ENCODE results near the gene RABGAP1L.
"Not testable (repeated sequence)": the region's sequence is repeated elsewhere in the genome, so short reads cannot be mapped to it uniquely, and the experiment has no call there.

Gene RABGAP1L

DNA sequence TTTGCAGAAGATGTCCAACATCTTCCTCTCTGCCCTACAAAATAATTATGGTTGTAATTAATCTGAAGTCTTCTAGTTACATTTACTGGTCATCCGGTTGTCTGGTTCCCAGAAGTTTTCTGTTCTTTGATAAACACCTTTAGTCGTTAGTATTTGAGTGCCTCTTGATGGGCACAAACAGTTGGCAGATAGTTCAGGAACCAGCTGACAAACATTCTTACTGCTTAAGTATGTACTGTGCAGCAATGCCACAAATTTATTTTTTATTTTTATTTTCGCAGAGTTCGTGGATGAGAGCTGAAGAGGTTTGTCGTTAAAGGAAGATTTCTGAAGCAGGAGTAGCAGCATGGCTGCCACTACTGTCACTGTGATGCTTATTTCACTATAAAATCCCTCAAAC lies 84.7 kb downstream of the RABGAP1L start:
- no peak for DNase-seq (ENCODE audit: low read depth)
- in situ Hi-C loops (cut with HindIII; ENCODE audit: low sequenced_read_pairs), result no loop called here
- no peak for TF ChIP-seq CTCF (IDR thresholded peaks at IDR 0.05; ENCODE audit: low read depth, low read length, missing control alignments)
- no peak overlapping the region for H3K4me3 ChIP-seq (ENCODE audit: low read depth, low read length)

GRCh38 chr1:174247472-174247871 lies 88.2 kb downstream of the RABGAP1L start:
- no peak overlapping the region for H3K4me3 ChIP-seq (ENCODE audit: low read depth, low read length)
- DNase-seq (ENCODE audit: low read depth), result no peak
- in situ Hi-C loops (cut with HindIII; ENCODE audit: low sequenced_read_pairs), result no loop called here
- TF ChIP-seq CTCF (IDR thresholded peaks at IDR 0.05; ENCODE audit: low read depth, low read length, missing control alignments), result no peak

DNA sequence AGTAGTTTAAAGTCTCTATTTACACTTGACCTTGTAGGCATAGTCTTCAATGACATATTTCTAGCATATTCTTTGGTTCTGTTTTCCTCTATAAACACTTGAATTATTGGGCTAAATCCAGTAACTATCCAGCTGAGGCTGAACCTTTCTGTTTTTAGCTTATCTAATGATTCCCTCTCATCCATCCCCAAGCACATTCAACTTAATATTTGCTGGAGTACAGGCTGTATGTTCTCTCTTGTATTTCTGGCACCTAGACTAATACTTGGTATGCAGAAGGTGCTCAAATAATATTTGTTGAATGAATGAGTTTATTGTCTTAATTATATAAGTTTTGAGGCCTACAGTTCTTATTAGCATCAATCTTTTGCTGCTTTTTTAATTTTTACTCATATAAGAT lies 88.7 kb downstream of the RABGAP1L start:
- TF ChIP-seq CTCF (IDR thresholded peaks at IDR 0.05; ENCODE audit: low read depth, low read length, missing control alignments), result no peak
- no peak overlapping the region for H3K4me3 ChIP-seq (ENCODE audit: low read depth, low read length)
- in situ Hi-C loops (cut with HindIII; ENCODE audit: low sequenced_read_pairs), result no loop called here
- no peak for DNase-seq (ENCODE audit: low read depth)

DNA sequence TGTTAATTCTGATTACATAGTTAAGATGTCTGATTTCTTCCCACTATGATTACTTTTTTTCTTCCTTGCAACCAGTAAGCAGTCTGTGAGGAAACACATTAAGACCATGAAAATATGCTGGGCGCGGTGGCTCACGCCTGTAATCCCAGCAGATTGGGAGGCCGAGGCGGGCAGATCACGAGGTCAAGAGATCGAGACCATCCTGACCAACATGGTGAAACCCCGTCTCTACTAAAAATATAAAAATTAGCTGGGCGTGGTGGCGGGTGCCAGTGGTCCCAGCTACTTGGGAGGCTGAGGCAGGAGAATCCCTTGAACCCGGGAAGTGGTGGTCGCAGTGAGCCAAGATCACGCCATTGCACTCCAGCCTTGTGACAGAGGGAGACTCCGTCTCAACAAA lies 97.1 kb downstream of the RABGAP1L start:
- DNase-seq (ENCODE audit: low read depth); H3K4me3 ChIP-seq (ENCODE audit: low read depth, low read length); in situ Hi-C loops (cut with HindIII; ENCODE audit: low sequenced_read_pairs): not testable (repeated sequence)

- peak; percentile 47 for TF ChIP-seq CTCF (IDR thresholded peaks at IDR 0.05; ENCODE audit: low read depth, low read length, missing control alignments)
- H3K4me3 ChIP-seq (ENCODE audit: low read depth, low read length), result no peak overlapping the region
- in situ Hi-C loops (cut with HindIII; ENCODE audit: low sequenced_read_pairs), result no loop called here
- peak; percentile 45 for DNase-seq (ENCODE audit: low read depth)
Measured at GRCh38 chr1:174258148-174258550, 98.8 kb downstream of the RABGAP1L start.

- DNase-seq (ENCODE audit: low read depth), result peak; percentile 68
Measured at GRCh38 chr1:174262349-174263241, 103.3 kb downstream of the RABGAP1L start.

More at GRCh38 chr1:174262349-174263241, 103.3 kb downstream of the RABGAP1L start:
- TF ChIP-seq CTCF (IDR thresholded peaks at IDR 0.05; ENCODE audit: low read depth, low read length, missing control alignments), result peak; percentile 76
- no peak overlapping the region for H3K4me3 ChIP-seq (ENCODE audit: low read depth, low read length)
- in situ Hi-C loops (cut with HindIII; ENCODE audit: low sequenced_read_pairs), result loop anchor here (5.0 kb wide), 1 partner anchor 475 kb away; no protein-coding TSS in a partner anchor
